CD4-positive, alpha-beta T cell treated with Interleukin-15 for 1 hour (primary cell): ENCODE data around the gene ZCCHC8.
"Not testable (repeated sequence)": the region's sequence is repeated elsewhere in the genome, so short reads cannot be mapped to it uniquely, and the experiment has no call there.

Source experiments
- DNase-seq: peaks from one replicate; pipeline ENCODE4 v3.0.0-alpha.2; 2020

The ZCCHC8 gene

DNA sequence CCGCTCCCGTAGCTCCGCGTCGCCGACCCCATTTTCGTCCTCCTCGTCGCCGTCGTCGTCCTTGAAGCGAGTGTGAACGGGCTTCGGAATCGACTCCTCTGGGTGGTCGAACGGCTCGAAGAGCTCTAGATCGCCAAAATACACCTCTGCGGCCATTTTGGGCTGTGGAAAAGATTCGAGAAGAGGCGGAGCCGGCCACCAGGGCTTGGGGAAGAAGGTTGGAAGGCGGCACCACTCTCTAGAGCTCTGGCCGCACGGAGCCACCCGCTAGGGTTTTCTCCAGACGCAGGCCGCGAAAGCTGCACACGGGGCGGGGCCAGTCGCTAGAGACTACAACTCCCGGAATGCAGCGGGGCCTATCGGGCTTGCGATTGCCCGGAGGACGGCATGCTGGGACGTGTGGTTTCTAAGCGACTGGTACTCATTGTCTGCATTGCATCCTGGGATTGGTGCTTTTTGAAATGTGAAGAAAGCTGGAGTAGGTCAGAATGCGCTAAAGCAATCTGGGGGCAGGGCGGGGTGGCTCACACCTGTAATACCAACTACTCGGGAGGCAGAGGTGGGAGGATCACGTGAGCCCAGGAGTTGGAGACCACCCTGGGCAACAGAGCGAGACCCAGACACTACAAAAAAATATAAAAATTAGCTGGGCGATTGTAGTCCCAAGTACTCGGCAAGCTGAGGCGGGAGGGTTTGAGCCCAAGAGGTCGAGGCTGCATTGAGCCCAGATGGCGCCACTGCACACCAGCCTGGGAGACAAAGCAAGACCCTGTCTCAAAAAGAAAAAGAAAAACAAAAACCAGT is at the start of gene ZCCHC8:
TSS of gene ZCCHC8 (minus strand) at position 248 of the 804 bp plus-strand sequence. CDS start at position 156, 92 bp downstream.
- DNase-seq: peak; percentile 97

DNA sequence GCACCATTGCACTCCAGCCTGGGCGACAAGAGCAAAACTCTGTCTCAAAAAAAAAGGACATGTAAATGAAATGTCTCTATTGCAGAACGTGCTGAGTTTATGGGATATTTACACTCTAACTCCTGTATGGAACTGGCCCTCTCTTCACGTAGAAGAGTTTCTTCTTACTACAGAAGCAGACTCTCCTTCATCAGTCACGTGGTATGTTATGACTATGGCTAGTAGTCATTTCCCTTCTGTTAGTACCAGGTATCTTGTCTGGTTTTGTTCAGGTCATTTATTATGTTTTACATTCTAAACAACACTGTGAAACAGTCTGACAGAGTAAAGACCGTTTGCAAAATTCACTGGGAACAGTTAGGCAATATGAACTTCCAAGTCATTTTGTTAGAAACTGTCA is 46.6 kb upstream of the ZCCHC8 start:
- no peak for DNase-seq

DNA sequence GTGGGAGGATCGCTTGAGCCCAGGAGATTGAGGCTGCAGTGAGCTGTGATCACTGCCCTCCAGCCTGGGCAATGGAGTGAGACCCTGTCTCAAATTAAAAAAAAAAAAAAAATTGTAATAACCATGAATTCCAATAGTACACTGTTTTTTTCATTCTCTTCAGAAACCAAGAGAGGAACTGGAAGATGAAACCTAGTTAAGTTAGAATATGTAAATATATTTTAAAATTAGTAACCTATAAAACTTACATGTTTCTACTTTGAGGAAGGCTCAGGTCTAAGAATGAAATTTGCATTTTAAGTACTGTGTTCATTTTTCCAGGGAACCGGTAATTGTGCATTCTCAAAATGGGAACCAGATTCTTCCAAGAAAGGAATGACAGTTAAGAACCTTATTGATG is 45.1 kb upstream of the ZCCHC8 start:
- DNase-seq: no peak

DNA sequence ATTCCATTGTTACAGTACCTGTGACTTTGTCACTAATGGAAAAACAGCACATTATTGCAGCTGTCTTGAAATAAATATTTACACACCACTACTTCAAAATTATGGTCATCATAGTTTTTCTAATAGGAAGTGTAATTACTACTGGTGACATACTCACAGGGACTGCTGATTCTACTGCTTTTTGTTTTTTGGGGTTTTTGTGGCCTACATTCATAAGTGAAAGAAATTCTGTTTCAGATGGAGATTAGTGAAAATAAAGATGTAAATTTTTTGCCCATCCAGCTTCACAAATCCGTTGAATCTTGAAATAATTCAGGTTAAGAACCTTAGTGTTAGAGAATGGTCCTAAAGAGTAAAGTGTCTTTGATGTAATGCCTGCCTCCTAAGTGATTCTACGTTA is 43.8 kb upstream of the ZCCHC8 start:
- DNase-seq: no peak

DNA sequence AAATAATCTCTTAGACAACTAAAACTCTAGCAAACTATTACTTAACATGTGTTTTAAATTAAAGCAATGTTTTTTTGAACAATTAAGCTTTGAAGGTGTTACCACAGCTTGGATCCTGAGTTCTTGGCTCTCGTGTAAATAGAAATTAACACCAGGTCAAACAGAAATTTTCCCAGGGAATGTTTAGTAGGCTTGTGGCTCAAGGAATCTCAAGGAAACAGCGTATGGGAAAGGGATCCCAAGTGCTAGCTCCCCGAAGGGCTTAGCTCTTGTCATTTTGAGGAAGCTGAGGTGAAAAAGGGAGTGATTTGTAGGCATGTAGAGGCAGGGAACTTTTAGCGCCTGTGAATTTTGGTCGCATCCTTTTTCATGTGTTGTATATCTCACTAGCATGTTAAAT is 37.8 kb upstream of the ZCCHC8 start:
- DNase-seq: no peak

DNA sequence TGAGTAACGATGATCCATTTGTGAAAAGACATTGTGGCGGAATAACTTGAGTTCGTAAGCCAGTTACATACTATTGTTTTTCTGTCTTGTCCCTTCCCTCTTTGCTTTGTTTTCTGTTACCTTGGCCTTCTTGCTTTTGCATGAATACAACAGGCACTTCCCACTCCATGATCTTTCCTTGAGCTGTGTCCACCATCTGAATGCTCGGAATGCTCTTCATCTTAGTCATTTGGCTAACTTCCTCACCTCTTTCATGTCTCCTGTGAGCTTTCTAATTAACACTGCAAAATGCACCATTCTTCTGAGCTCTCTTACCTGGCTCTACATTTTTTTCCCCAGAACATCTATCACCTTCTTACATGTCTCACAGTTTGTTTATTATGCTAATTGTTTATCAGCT is 36.3 kb upstream of the ZCCHC8 start:
- DNase-seq: no peak

DNA sequence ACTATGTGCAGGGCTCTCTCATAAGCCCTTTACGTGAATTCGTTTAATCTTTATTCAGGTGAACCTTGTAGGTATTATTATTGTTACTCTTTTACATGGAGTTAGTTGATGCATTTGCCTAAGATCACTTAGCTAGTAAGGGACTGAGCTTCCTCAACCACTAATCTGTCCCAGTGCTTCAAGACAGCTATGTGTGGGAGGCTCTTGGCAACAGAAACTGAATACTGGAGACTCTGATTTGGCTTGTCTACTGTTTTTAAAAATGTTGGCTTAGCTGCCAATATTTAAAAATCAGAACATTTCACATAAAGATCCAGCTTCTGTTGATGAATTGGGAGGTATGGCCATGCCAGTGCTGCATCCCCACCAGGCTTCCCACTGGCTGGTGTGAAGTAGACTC is 33.1 kb upstream of the ZCCHC8 start:
- no peak for DNase-seq

DNA sequence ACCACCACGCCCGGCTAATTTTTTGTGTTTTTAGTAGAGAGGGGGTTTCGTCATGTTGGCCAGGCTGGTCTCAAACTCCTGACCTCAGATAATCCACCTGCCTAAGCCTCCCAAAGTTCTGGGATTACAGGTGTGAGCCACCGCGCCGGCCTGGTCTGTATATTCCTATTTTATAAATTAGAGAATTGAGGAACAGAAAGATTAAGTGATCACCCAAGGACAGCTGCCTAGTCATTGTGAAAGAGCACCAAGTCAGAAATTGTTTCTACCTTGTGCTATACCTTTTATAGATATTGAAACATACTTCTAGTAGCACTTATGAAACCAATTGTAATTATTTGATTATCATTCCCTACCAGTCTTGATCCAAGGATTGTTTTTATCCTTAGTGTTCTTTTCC is 28.3 kb upstream of the ZCCHC8 start:
- DNase-seq: no peak

DNA sequence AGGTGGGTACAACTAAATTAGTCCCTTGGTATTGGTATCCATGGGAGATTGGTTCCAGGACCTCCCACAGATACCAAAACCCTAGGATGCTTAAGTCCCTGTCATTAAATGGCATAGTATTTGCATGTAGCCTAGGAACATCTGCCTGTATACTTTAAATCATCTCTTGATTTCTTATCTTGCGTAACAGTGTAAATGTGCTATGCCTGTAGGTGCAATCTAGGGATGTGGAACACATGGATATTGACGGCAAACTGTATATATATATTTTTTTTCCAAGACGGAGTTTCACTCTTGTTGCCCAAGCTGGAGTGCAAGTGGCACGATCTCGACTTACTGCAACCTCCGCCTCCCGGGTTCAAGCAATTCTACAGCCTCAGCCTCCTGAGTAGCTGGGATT is 27.9 kb upstream of the ZCCHC8 start:
- no peak for DNase-seq

DNA sequence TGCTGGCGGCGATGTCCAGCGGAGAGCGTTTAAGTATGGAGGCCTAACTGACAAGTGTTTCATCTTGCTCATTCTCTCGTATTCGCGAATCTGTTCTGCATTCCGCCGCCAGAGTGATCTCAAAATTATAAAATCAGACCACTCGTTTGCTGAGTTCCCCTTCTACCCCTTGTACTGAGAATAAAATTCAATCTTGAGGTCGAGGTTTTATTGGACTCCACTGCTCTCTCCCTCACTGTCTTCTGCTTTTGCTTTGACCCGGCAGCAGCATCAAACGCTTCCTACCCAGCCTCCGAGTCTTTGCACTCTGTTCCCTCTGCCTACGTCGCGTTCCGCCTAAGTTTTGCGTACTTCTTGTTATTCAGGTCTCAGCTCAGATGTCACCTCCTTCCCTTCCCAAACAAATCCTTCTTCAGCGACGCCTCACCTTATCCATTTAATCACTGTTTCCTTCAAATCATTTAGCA is 26.8 kb upstream of the ZCCHC8 start:
- DNase-seq: peak; percentile 44

DNA sequence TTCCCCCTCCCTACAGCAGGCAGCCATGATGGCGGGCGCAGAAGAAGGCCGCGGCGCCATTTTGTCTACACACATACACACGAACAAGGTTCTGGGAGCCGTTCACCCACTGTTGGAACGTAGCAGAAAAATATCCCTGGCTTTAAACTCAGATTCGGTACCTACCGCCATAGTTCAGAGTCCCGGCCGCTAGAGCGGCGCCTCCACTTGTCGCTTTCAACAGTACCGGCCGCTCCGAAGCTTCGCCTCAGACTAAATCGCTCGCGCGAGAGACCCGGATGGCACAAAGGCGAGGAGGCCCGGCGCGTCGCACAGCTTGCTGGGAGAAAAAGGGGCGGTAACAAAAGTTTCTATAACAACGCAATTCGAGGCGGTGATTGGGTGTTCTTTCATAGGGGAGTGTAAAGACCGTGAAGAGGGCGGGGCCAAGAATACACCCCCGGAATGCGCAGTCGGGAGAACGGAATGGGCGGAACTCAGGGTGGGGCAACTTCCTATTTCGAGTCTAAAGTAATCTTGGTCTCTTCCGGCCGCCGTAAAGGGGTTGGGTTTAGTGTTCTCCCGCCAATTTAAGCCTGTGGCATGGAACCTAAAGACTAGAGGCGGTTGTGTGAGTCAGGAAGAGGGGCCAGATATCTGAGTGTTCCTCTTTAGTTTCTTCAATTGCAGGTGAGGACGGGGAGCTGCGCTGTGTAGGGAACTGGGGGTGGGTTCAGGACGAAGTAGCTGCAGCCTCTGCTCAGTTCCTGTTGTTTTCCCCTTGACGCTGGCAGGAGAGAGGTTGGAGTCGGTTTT is 26.1 kb upstream of the ZCCHC8 start, which contains the start of the genes KNTC1 and RSRC2:
TSS of gene KNTC1 (plus strand) at position 567 of the 795 bp plus-strand sequence. CDS start 2,815 bp downstream, outside the sequence.
TSS of gene RSRC2 (minus strand) at position 254 of the 795 bp plus-strand sequence. CDS start at position 171, 83 bp downstream.
- peak; percentile 99 for DNase-seq

DNA sequence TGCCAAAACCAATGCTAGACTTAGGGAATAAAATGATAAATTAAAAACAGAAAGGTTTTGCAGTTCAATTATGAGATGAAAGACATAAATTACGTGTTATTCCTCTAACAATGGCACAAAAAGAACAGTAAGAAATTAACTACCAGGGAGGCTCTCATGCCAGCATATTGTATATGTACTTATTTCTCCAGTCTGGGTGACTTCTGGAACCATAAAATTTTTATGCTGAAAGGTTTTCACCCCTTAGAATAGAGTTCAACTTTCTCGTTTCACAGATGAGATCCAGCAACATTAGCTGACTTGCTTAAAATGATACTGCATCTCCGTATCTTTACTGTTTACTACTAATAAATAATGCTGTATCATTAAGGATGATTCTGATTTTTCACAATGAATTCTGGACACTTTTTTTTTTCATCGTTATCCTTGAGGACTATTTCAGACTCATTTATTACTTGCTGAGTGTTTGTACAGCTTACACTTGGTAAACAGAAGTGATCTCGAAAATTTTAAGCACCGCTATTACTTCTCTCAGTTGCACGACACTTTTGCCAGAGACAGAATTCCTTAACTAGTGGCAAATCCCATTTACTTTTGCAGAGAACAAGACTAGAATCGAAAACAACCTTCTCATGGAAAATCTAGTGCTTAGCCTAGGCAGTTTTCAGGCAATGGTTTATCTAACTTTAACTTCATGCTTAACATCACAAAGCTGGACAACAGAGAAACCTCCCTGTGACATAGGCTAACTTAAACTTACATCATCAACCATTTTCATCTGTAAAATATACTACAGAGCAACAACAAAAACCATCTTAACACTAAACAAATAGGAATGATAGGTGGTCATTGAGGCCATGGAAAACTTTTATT is 23.4 kb upstream of the ZCCHC8 start:
- DNase-seq: no peak

DNA sequence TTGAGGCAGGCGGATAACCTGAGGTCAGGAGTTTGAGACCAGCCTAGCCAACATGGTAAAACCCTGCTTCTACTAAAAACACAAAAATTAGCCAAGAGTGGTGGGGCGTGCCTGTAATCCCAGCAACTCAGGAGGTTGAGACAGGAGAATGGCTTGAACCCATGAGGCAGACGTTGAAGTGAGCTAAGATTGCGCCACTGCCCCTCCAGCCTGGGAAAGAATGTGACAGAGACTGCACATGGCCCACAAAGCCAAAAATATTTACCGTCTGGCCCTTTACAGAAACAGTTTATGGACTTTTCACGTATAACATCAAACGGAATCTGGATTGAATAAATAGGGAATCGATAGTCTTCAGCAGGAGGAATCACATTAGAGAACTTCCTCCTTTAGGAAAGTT is 22.5 kb upstream of the ZCCHC8 start:
- DNase-seq: no peak

DNA sequence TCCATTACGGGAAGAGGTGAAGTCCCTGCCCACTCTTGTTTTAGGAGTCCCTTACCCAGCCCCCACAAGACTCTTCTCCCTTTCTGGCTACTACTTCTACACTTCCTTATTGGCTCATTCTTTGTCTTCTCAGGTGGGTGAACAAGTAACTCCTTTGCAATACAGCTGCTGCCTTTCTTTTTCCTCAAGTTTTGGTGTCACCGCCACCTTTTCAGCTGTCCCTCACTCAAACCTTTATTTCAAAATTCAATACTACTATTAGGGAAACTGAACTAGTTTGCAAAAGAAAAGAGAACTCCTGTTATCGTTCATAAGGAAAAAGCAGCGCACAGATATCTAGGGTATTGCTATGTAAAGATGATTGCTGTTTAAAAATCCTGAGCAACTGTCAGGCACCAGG is 19.9 kb upstream of the ZCCHC8 start:
- DNase-seq: no peak

DNA sequence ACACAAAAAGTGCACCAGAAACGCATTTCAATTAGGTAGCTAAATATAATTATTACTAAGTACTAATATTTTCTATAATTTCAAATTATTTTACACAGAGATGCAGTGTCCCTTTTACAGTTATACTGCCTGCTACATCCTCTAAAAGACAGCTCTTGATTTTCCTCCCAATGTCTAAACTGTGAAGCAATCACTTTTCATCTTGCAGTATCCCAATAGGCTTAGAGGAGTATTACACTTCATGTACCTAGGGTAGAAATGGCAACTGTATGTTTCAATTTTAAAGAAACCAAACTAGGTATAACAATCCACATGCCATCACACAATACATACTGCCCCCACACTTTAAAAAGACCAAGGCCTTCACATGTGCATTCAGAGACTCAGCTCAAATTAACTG is 18.7 kb upstream of the ZCCHC8 start:
- DNase-seq: no peak

DNA sequence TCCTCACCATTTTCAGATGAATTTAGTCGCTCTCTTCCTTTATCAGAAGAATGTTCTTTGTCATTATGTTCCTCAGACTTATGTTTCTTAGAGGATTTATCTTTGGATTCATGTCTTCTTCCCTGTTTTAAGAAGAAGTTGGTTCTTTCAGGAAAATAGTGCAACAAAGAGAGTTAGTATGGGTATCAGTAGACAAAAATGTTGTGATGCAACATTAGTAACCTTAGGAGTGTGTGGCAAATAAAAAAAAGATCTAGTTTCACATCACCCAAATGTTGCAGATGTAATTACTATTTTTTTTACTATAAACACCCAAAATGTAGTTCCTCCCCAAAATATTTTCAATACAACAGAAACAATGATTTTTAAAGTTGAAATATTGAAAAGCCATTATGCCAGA is 18.2 kb upstream of the ZCCHC8 start:
- DNase-seq: no peak

DNA sequence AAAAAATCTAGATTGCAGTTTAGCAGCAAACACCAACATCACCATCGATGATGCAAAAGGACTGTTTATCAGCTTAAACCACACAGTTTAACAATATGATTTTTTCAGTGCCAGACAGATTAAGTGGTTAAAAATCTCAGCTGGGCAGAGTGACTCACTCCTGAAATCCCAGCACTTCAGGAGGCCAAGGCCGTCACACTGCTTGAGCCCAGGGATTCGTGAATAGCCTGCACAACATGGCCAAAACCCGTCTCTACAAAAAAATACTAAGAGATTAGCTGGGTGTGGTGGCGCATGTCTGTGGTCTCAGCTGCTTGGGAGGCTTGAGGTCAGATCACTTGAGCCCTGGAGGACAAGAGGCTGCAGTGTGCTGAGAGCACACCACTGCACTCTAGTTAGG is 17.1 kb upstream of the ZCCHC8 start:
- DNase-seq: no peak

DNA sequence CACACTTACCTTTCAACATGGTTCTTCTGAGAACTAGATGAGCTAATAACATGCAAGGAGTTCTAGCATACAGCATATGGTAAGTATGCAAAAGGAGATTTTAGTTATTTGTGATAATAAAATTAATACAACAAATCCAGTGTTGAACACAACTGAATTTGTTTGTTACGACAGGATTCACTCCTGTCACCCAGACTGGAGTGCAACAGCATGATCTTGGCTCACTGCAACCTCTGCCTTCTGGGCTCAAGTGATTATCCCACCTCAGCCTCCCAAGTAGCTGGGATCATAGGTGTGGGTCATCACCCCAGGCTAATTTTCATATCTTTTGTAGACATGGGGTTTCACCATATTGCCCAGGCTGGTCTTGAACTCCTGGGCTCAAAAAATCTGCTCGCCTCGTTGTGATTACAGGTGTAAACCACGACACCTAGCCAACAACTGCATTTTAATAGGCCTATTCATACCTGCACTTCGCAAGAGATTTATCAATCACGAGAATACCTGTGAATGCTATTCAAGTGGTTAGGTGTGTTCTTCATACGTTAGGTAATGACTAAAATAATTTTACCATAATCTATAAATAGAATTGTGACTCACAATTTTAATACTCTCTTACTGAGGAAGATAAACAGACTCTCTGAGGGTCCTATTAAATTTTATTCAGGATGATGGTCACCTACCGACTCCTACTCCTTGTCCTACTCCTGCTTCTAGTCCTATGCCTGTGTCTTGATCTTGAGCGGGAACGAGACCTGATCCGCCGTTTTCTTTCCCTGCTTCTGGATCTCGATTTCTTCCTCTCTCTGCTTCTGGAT is 16.0 kb upstream of the ZCCHC8 start:
- no peak for DNase-seq

DNA sequence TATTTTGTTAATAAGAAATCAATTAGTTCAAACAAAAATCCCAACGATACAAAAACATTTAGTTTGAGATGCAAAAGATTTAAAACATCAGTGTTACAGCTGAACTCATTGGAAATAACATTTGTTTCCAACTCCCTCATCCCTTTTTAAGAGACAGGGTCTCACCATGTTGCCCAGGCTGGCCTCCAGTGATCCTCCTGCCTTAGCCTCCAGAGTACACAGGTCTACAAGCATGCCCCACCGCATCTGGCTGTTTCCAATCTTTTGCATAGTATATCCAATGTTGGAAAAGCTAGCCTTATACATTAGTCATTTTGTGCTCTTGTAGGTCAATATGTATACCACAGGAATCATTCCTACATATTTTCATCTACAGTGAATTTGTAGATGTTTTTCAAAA is 14.5 kb upstream of the ZCCHC8 start:
- no peak for DNase-seq

DNA sequence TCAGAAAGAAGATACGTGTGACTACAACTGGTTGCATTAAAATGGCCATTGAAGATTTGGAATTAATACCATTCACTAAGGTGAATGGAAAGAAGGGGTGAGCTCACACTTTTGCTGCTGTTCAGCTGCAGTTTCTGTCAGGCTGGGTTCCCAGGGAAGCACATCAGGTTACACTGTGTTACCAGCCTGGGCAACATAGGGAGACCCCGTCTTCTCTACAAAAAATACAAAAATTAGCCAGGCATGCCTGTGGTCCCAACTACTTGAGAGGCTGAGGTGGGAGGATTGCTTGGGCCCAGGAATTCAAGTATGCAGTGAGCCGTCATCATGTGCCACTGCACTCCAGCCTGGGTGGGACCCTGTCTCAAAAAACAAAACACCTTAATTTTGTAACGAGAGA is 12.9 kb upstream of the ZCCHC8 start:
- no peak for DNase-seq

DNA sequence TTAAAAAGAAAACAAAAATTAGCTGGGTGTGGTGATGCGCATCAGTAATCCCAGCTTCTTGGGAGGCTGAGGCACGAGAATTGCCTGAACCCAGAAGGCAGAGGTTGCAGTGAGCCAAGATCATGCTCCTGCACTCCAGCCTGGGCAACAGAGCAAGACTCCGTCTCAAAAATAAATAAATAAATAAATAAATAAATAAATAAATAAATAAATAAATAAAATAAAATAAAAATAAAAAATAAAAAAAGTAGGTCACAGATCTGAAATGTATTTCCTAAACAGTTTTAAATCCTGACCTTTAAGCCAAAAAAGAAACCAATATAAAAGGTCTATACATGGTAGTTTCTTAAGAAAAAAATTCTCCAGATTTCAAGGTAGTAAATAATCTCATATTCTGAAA is 12.3 kb upstream of the ZCCHC8 start:
- DNase-seq: not testable (repeated sequence)

DNA sequence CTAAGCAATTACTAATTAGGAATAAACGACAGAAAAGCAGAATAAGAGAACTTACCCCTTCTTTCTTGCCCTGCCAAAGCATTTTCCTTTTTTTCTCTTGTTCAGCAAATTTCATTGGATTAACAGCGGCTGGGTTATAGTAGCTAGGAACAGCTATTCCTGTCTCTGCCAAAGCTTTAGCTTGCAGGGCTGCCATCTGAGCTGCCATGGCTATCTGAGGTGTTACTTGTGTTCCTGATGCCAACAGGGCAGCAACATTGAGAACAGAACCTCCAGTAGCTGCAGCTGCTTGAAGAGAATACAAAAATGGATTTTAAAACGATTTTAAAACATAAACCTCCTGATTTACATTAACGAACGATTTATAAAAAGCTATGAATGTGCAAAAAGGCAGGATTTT is 7.4 kb upstream of the ZCCHC8 start:
- DNase-seq: no peak
